ENCODE data around the gene NRG2. TPM values are rescaled to one million over a fixed set of nuclear protein-coding genes. Genes with fewer than 3 reads are reported as not detected.

NRG2 gene
- total and polyA plus RNA-seq, 9 donors = 2.6 to 32.6 (median 19.3) TPM

DNA sequence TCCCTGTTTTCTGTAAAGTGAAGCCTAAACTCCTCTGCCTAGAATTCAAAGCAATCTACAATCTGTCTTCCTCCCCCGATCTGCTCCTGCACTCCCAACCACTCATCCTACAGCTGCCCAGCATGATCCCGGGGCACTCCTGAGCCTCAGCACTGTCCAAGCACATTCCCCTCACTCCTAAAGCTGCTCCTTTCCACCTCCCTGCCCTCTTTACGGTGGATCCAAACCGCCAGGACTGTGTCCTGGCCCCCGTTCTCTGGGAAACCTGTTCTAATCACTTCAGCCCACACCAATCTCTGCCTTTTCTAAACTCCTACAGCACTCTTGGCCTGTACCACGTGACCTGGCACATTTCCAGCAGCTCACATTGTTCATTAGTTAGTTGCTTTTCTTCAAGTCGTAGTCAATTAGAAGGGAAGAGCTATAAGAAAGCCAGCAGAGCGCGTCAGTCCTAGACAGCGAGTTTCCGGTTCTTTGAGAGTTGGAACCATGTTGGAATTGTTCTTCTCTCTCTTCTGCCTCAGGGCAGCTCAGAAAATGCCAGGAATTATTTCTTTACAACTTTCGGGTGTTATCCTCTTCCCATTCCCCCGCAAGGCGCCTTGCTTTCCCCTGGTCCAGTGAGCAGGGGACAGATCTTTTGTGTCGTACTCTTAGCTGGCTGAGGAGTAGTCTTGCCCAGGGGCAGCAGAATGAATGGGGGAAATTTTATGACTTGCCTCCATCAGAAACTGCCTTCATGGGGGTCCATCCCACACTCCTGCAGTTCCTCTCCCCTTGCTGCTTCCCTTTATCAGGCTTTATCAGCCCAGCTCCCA lies 60.7 kb downstream of the NRG2 start:
- 66 to 71% (median 70%) methylated on average over 15 of the region's 15 CpGs for WGBS, 3 donors
- intact Hi-C loops (cut with DNase I) = no loop called here
- Histone ChIP-seq H3K27me3 (no peaks in the 10 kb centered on the region), H3K36me3 (no peaks in the 10 kb centered on the region), H3K4me1 (ENCODE audit: insufficient read depth) (no peaks in the 10 kb centered on the region), H3K9me3 (no peaks in the 10 kb centered on the region), H3K4me3 (no peak overlapping the region), H3K27ac (no peak overlapping the region)
- TF ChIP-seq EP300 (IDR thresholded peaks at IDR 0.05) (no peak), POLR2A (IDR thresholded peaks at IDR 0.05) (no peak), CTCF (IDR thresholded peaks at IDR 0.05) (no peak)
- peak; percentile 50 to 69 (median 63) for DNase-seq

DNA sequence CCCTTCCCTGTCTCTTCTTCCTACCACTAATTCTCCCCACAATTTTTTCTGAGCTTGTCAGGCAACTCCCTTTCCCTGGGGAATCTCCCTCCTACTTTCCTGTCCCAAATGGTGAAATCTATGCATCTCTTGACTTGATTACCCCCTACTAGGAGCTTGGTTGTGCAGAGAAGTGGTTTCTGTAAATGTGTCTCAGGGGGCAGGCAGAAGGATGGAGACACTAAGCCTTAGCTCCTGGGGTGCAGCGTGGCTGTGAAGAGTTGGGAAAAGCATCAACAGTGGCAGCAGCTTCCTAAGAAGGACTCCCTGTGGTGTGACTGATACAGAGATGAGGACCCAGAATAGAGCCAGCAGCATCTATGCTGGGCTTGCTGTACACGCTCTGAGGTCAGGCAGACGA lies 62.3 kb downstream of the NRG2 start:
- no peak for TF ChIP-seq POLR2A (IDR thresholded peaks at IDR 0.05)
- TF ChIP-seq EP300 (IDR thresholded peaks at IDR 0.05) = no peak
- no peak for TF ChIP-seq CTCF (IDR thresholded peaks at IDR 0.05)
- no peak overlapping the region for H3K4me3 ChIP-seq
- H3K27ac ChIP-seq = no peak overlapping the region
- no peaks in the 10 kb centered on the region for H3K9me3 ChIP-seq
- no peaks in the 10 kb centered on the region for H3K27me3 ChIP-seq
- no peak for DNase-seq
- H3K4me1 ChIP-seq (ENCODE audit: insufficient read depth) = no peaks in the 10 kb centered on the region
- no peaks in the 10 kb centered on the region for H3K36me3 ChIP-seq
- 90 to 98% (median 96%) methylated on average over 3 of the region's 3 CpGs for WGBS, 3 donors
- intact Hi-C loops (cut with DNase I) = no loop called here

DNA sequence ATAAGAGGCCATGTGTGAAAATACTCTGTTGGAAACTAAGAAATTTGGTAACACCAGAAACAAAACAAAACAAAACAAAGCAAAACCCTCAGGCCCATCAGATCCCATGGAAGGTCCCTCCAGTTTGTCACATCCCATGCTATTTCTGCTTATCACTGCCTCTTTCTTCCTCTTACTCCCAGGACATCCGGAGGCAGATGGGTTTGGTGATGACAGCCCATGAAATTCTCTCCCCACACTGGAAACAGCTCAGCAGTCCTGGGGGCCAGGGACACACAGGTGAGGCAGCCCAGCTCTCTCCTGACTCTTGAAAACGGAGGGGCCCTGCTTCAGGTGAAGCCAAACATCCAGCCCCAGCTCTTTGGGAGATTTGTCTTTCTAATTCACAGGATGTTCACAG lies 63.2 kb downstream of the NRG2 start:
- 86 to 91% (median 87%) methylated on average over 2 of the region's 2 CpGs for WGBS, 3 donors
- intact Hi-C loops (cut with DNase I) = no loop called here

GRCh38 chr5:139979518-139979917 lies 63.6 kb downstream of the NRG2 start:
- Histone ChIP-seq H3K4me3 (no peak overlapping the region), H3K27ac (no peak overlapping the region), H3K36me3 (no peaks in the 10 kb centered on the region), H3K9me3 (no peaks in the 10 kb centered on the region), H3K4me1 (ENCODE audit: insufficient read depth) (no peaks in the 10 kb centered on the region), H3K27me3 (no peaks in the 10 kb centered on the region)
- TF ChIP-seq POLR2A (IDR thresholded peaks at IDR 0.05) = no peak
- TF ChIP-seq CTCF (IDR thresholded peaks at IDR 0.05) = no peak
- no peak for TF ChIP-seq EP300 (IDR thresholded peaks at IDR 0.05)
- DNase-seq = no peak
- 90 to 96% (median 94%) methylated on average over 3 of the region's 3 CpGs for WGBS, 3 donors
- intact Hi-C loops (cut with DNase I) = no loop called here

More for the DNA sequence above, 63.2 kb downstream of the NRG2 start:
- H3K4me1 ChIP-seq (ENCODE audit: insufficient read depth) = no peaks in the 10 kb centered on the region
- no peak overlapping the region for H3K27ac ChIP-seq
- no peak overlapping the region for H3K4me3 ChIP-seq
- H3K27me3 ChIP-seq = no peaks in the 10 kb centered on the region
- no peaks in the 10 kb centered on the region for H3K36me3 ChIP-seq
- TF ChIP-seq EP300 (IDR thresholded peaks at IDR 0.05) (no peak), CTCF (IDR thresholded peaks at IDR 0.05) (no peak), POLR2A (IDR thresholded peaks at IDR 0.05) (no peak)
- no peak for DNase-seq
- H3K9me3 ChIP-seq = no peaks in the 10 kb centered on the region

All from ovary (tissue), 9 donors.